Lung (tissue), 12 donors: ENCODE measurements around the gene PFKL. TPM values are rescaled to one million over a fixed set of nuclear protein-coding genes. Genes with fewer than 3 reads are reported as not detected.
"Not testable (repeated sequence)": the region's sequence is repeated elsewhere in the genome, so short reads cannot be mapped to it uniquely, and the experiment has no call there.

ENCODE experiments used
- ATAC-seq: fragments of 200-7000 bp; cut with Tn5 transposase; one replicate; pipeline ENCODE4 v1.9.1; 2020; ENCODE audit warnings: moderate number of reproducible peaks; ENCODE audit not compliant: insufficient read depth, low FRiP score
- DNase-seq, 3 donors: peaks; one replicate each; pipeline ENCODE4 v3.0.0-alpha.2; 2013 to 2017
- H3K27ac ChIP-seq, 2 donors: one replicate each; pipeline ENCODE4 v1.5.1; 2013; ENCODE audit warnings: mild to moderate bottlenecking in 2 of 2, moderate library complexity in 2 of 2, control low read depth in 1 of 2, inconsistent platforms in 1 of 2, low read depth in 1 of 2, low read length in 1 of 2
- H3K27me3 ChIP-seq, 3 donors: one replicate each; pipeline ENCODE4 v1.5.1; 2013; ENCODE audit warnings: low read length in 2 of 3; ENCODE audit not compliant: control insufficient read depth in 3 of 3, insufficient read depth in 3 of 3
- H3K36me3 ChIP-seq, 4 donors: one replicate each; pipeline ENCODE4 v1.5.1; 2013; ENCODE audit warnings: low read length in 4 of 4, mild to moderate bottlenecking in 1 of 4, moderate library complexity in 1 of 4; ENCODE audit not compliant: control insufficient read depth in 4 of 4, insufficient read depth in 4 of 4
- H3K4me1 ChIP-seq, 5 donors: one replicate each; pipeline ENCODE4 v1.5.1; 2013; ENCODE audit warnings: low read length in 5 of 5, mild to moderate bottlenecking in 2 of 5, moderate library complexity in 1 of 5; ENCODE audit not compliant: control insufficient read depth in 5 of 5, insufficient read depth in 5 of 5
- H3K4me3 ChIP-seq: one replicate; pipeline ENCODE4 v1.5.1; 2013; ENCODE audit warnings: mild to moderate bottlenecking, control low read depth, moderate library complexity
- H3K9ac ChIP-seq, 2 donors: one replicate each; pipeline ENCODE4 v1.5.1; 2013; ENCODE audit warnings: low read length in 2 of 2, control low read depth in 1 of 2; ENCODE audit not compliant: insufficient read depth in 1 of 2
- H3K9me3 ChIP-seq, 4 donors: one replicate each; pipeline ENCODE4 v1.5.1; 2013; ENCODE audit warnings: low read length in 3 of 4, mild to moderate bottlenecking in 1 of 4, moderate library complexity in 1 of 4; ENCODE audit not compliant: control insufficient read depth in 4 of 4, insufficient read depth in 3 of 4
- WGBS, 2 donors: extraction: QIAGEN DNeasy Blood & Tissue Kit; methylation state at CpG; one replicate each; pipeline ENCODE4 v1.1.7; 2013; 5-methylcytosine and 5-hydroxymethylcytosine counted together
- polyA plus RNA-seq, 2 donors: library from polyadenylated mRNA; stranded (reverse); fragments of 200-250 nt; gene quantifications; one replicate each; pipeline ENCODE4 v1.2.1, GENCODE V29; 2013
- total RNA-seq, 2 donors: library from RNA; depleted of rRNA in 1 of 2; stranded (reverse); fragments of >200 nt in 1 of 2; gene quantifications; one replicate each; pipeline ENCODE4 v1.2.1, GENCODE V29; 2014 to 2021
- TF ChIP-seq, protein P1 (sequence below): IDR thresholded peaks from 2 replicates; pipeline ENCODE4 v1.5.1; 2012; ENCODE audit warnings: mild to moderate bottlenecking; ENCODE audit errors: control extremely low read depth, extremely low read depth
- donor health status: control.
- donor health status: control.
- donor health status: Bipolar disorder and iron deficiency.
- donor health status: healthy.
- donor health status: DM: yes; HTN: yes; CAD: no.

The PFKL gene
- total and polyA plus RNA-seq, 4 donors, result 63.4 to 129 (median 103) TPM

- H3K9me3 ChIP-seq, result peaks cover 0 to 3% (median 0%) of the 10 kb centered on the region in 4 donors
- H3K4me3 ChIP-seq, result no peak overlapping the region
- DNase-seq (peak in 1 of 3 donors; percentile 53), ATAC-seq (no peak)
- 90 to 91% methylated on average over 19 of the region's 19 CpGs for WGBS, 2 donors
- peaks cover 0 to 10% (median 0%) of the 10 kb centered on the region in 5 donors for H3K4me1 ChIP-seq
- no peaks in the 10 kb centered on the region for H3K27me3 ChIP-seq
- H3K9ac ChIP-seq, result no peak overlapping the region
- no peak overlapping the region for H3K27ac ChIP-seq
- H3K36me3 ChIP-seq, result no peaks in the 10 kb centered on the region
- TF ChIP-seq, protein P1, sequence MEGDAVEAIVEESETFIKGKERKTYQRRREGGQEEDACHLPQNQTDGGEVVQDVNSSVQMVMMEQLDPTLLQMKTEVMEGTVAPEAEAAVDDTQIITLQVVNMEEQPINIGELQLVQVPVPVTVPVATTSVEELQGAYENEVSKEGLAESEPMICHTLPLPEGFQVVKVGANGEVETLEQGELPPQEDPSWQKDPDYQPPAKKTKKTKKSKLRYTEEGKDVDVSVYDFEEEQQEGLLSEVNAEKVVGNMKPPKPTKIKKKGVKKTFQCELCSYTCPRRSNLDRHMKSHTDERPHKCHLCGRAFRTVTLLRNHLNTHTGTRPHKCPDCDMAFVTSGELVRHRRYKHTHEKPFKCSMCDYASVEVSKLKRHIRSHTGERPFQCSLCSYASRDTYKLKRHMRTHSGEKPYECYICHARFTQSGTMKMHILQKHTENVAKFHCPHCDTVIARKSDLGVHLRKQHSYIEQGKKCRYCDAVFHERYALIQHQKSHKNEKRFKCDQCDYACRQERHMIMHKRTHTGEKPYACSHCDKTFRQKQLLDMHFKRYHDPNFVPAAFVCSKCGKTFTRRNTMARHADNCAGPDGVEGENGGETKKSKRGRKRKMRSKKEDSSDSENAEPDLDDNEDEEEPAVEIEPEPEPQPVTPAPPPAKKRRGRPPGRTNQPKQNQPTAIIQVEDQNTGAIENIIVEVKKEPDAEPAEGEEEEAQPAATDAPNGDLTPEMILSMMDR, result no peak
These were observed 20.2 kb upstream of the PFKL start for GRCh38 chr21:44279354-44280260.

DNA sequence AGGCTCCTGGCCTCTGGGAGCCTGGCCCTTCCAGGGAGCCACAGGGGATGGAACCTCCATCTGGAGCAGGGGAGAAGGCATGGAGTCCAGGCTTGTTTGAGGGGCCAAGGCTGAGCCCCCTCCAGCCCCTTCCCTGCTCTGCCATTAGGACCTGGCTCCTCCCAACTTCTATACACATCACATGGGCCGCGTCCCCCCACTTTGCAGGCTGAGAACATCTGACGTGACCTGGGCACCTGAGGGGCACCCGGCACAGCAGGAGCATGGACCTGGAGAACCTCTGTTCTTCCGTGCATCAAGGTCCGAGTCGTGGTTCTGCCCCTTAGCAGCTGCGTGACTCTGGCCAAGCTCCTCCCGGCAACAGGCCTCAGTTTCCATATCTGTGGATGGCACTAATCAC is 18.1 kb upstream of the PFKL start:
- Histone ChIP-seq H3K27me3 (peaks cover 0 to 12% (median 0%) of the 10 kb centered on the region in 3 donors), H3K27ac (no peak overlapping the region), H3K9ac (no peak overlapping the region), H3K4me3 (no peak overlapping the region), H3K36me3 (no peaks in the 10 kb centered on the region), H3K4me1 (peaks cover 0 to 15% (median 4%) of the 10 kb centered on the region in 5 donors), H3K9me3 (no peaks in the 10 kb centered on the region)
- no peak for DNase-seq
- TF ChIP-seq, protein P1, result no peak
- ATAC-seq, result no peak
- 97% methylated on average over 9 of the region's 9 CpGs for WGBS, 2 donors

GRCh38 chr21:44282370-44282769 is 17.5 kb upstream of the PFKL start:
- TF ChIP-seq, protein P1, result no peak
- Histone ChIP-seq H3K4me1 (peaks cover 0 to 15% (median 4%) of the 10 kb centered on the region in 5 donors), H3K9me3 (no peaks in the 10 kb centered on the region), H3K4me3 (no peak overlapping the region), H3K27ac (no peak overlapping the region), H3K9ac (no peak overlapping the region), H3K36me3 (no peaks in the 10 kb centered on the region), H3K27me3 (peaks cover 0 to 18% (median 0%) of the 10 kb centered on the region in 3 donors)
- ATAC-seq (no peak), DNase-seq (no peak)
- WGBS, 2 donors, result 95% methylated on average over 9 of the region's 9 CpGs

DNA sequence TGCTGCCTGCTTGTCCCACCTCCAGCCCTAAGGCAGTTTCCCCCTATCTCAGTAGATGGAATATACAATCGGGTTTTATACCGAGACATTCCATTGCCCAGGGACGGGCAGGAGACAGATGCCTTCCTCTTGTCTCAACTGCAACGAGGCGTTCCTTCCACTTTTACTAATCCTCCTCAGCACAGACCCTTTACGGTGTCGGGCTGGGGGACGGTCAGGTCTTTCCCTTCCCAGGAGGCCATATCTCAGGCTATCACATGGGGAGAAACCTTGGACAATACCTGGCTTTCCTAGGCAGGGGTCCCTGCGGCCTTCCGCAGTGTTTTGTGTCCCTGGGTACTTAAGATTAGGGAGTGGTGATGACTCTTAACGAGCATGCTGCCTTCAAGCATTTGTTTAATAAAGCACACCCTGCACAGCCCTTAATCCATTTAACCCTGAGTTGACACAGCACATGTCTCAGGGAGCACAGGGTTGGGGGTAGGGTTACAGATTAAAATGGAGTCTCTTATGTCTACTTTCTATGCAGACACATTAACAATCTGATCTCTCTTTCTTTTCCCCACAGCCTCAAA is 16.6 kb upstream of the PFKL start:
- H3K9me3 ChIP-seq, H3K36me3 ChIP-seq, DNase-seq, ATAC-seq, H3K27ac ChIP-seq, H3K4me3 ChIP-seq, H3K9ac ChIP-seq: not testable (repeated sequence)
- peaks cover 0 to 25% (median 0%) of the 10 kb centered on the region in 3 donors for H3K27me3 ChIP-seq
- WGBS, 2 donors, result 49 to 53% methylated on average over 10 to 11 of the region's 11 CpGs
- H3K4me1 ChIP-seq, result peaks cover 0 to 15% (median 4%) of the 10 kb centered on the region in 5 donors
